Activated CD8-positive, alpha-beta memory T cell treated with anti-CD3 and anti-CD28 coated beads, Interleukin-2, amount 10 ng/mL, durations not matched to agents 7 days and 5 days (primary cell): ENCODE results near the gene TP73. TPM values are rescaled to one million over a fixed set of nuclear protein-coding genes. Genes with fewer than 3 reads are reported as not detected.
"Not testable (repeated sequence)": the region's sequence is repeated elsewhere in the genome, so short reads cannot be mapped to it uniquely, and the experiment has no call there.

Experiments used
- ATAC-seq: fragments of 150-1000 bp; cut with Tn5 transposase; one replicate; pipeline ENCODE4 v1.10.0; 2021; ENCODE audit warnings: moderate library complexity
- CTCF ChIA-PET: fragments of 350-600 bp; sonication (Branson Sonifier 250); formaldehyde crosslinking; loops from one replicate; lab custom pipeline; 2021; ENCODE audit warnings: antibody characterized with exemption; lab: Charles Lee
- DNase-seq: peaks from one replicate; pipeline ENCODE4 v3.0.0-alpha.2; 2020
- H3K27ac Mint-ChIP-seq: one replicate; pipeline ENCODE4 v1.8.0; 2021; ENCODE audit warnings: mild to moderate bottlenecking, mixed read lengths
- H3K27me3 Mint-ChIP-seq: one replicate; pipeline ENCODE4 v1.8.0; 2021; ENCODE audit warnings: mixed read lengths
- H3K36me3 Mint-ChIP-seq: one replicate; pipeline ENCODE4 v1.8.0; 2021; ENCODE audit warnings: mild to moderate bottlenecking, mixed read lengths
- H3K4me1 Mint-ChIP-seq: one replicate; pipeline ENCODE4 v1.8.0; 2021; ENCODE audit warnings: mixed read lengths
- H3K4me3 Mint-ChIP-seq: one replicate; pipeline ENCODE4 v1.8.0; 2021; ENCODE audit warnings: mild to moderate bottlenecking, moderate library complexity, mixed read lengths
- H3K9me3 Mint-ChIP-seq: one replicate; pipeline ENCODE4 v1.8.0; 2022; ENCODE audit warnings: low read depth, mixed read lengths
- total RNA-seq, 2 experiments: library from RNA; stranded (reverse); gene quantifications; one replicate each; pipeline ENCODE4 v1.2.3, GENCODE V29; 2021

Gene TP73
- total RNA-seq, 2 experiments from 2014 or later = 2.1 to 15.2 TPM

- H3K4me3 Mint-ChIP-seq = no peak overlapping the region
- ATAC-seq (no peak), DNase-seq (no peak)
- peaks cover 34% of the 10 kb centered on the region for H3K27me3 Mint-ChIP-seq
- no peaks in the 10 kb centered on the region for H3K36me3 Mint-ChIP-seq
- peaks cover 1% of the 10 kb centered on the region for H3K4me1 Mint-ChIP-seq
- H3K27ac Mint-ChIP-seq = no peak overlapping the region
- H3K9me3 Mint-ChIP-seq = no peaks in the 10 kb centered on the region
- CTCF ChIA-PET = no interaction called here
Measured at GRCh38 chr1:3610527-3611169, 41.7 kb upstream of the TP73 start.

GRCh38 chr1:3611170-3612019 lies 40.9 kb upstream of the TP73 start, which contains the start of gene MEGF6:
Gene MEGF6, minus strand, starts transcription at chr1:3611508. Its CDS starts 240 bp downstream, at chr1:3611268.
- CTCF ChIA-PET = no interaction called here
- Mint-ChIP-seq H3K27me3 (peaks cover 34% of the 10 kb centered on the region), H3K9me3 (no peaks in the 10 kb centered on the region), H3K36me3 (no peaks in the 10 kb centered on the region), H3K4me3 (no peak within 1 kb of the TSS), H3K27ac (no peak within 1 kb of the TSS), H3K4me1 (peaks cover 1% of the 10 kb centered on the region)
- DNase-seq (no peak), ATAC-seq (peak; percentile 67)

GRCh38 chr1:3612123-3612522 lies 40.2 kb upstream of the TP73 start:
- Mint-ChIP-seq H3K36me3 (no peaks in the 10 kb centered on the region), H3K27ac (no peak overlapping the region), H3K4me1 (peaks cover 1% of the 10 kb centered on the region), H3K9me3 (no peaks in the 10 kb centered on the region), H3K27me3 (peaks cover 34% of the 10 kb centered on the region), H3K4me3 (no peak overlapping the region)
- ATAC-seq = no peak
- DNase-seq = no peak
- CTCF ChIA-PET = no interaction called here

GRCh38 chr1:3614755-3615742 lies 37.3 kb upstream of the TP73 start:
- ATAC-seq = no peak

GRCh38 chr1:3616861-3617260 lies 35.5 kb upstream of the TP73 start:
- CTCF ChIA-PET = interaction anchor here (2.0 kb wide), 1 partner anchor 53 kb away, joined by 8 read pairs; no protein-coding TSS in a partner anchor
- Mint-ChIP-seq H3K4me1 (peaks cover 4% of the 10 kb centered on the region), H3K27me3 (peaks cover 22% of the 10 kb centered on the region), H3K36me3 (no peaks in the 10 kb centered on the region), H3K9me3 (no peaks in the 10 kb centered on the region), H3K4me3 (no peak overlapping the region), H3K27ac (no peak overlapping the region)
- no peak for ATAC-seq
- no peak for DNase-seq

More at GRCh38 chr1:3614755-3615742, 37.3 kb upstream of the TP73 start:
- Mint-ChIP-seq H3K27me3 (peaks cover 29% of the 10 kb centered on the region), H3K4me1 (peaks cover 5% of the 10 kb centered on the region), H3K27ac (no peak overlapping the region), H3K9me3 (no peaks in the 10 kb centered on the region), H3K4me3 (no peak overlapping the region), H3K36me3 (no peaks in the 10 kb centered on the region)
- no peak for DNase-seq
- CTCF ChIA-PET = interaction anchor here (0.8 to 2.0 kb wide), 9 partner anchors 9 to 162 kb away, joined by 3 to 8 read pairs (median 3); no protein-coding TSS in a partner anchor

GRCh38 chr1:3617806-3618345 lies 34.4 kb upstream of the TP73 start:
- H3K27ac Mint-ChIP-seq = no peak overlapping the region
- DNase-seq (no peak), ATAC-seq (no peak)
- no peaks in the 10 kb centered on the region for H3K9me3 Mint-ChIP-seq
- H3K27me3 Mint-ChIP-seq = peaks cover 15% of the 10 kb centered on the region
- peaks cover 4% of the 10 kb centered on the region for H3K4me1 Mint-ChIP-seq
- no peak overlapping the region for H3K4me3 Mint-ChIP-seq
- CTCF ChIA-PET = interaction anchor here (1.4 kb wide), 3 partner anchors 21 to 125 kb away, joined by 3 to 11 read pairs (median 6); no protein-coding TSS in a partner anchor
- no peaks in the 10 kb centered on the region for H3K36me3 Mint-ChIP-seq

GRCh38 chr1:3618531-3618880 lies 33.8 kb upstream of the TP73 start:
- peaks cover 10% of the 10 kb centered on the region for H3K27me3 Mint-ChIP-seq
- CTCF ChIA-PET = interaction anchor here (0.9 to 5.4 kb wide), 25 partner anchors 9 to 166 kb away, joined by 3 to 66 read pairs (median 5); partner anchors contain the start of gene WRAP73
- no peak for DNase-seq
- no peaks in the 10 kb centered on the region for H3K36me3 Mint-ChIP-seq
- no peak for ATAC-seq
- H3K4me3 Mint-ChIP-seq = no peak overlapping the region
- H3K27ac Mint-ChIP-seq = no peak overlapping the region
- peaks cover 9% of the 10 kb centered on the region for H3K4me1 Mint-ChIP-seq
- H3K9me3 Mint-ChIP-seq = no peaks in the 10 kb centered on the region

- no peaks in the 10 kb centered on the region for H3K9me3 Mint-ChIP-seq
- peak; percentile 78 for DNase-seq
- peaks cover 6% of the 10 kb centered on the region for H3K27me3 Mint-ChIP-seq
- CTCF ChIA-PET = interaction anchor here (0.7 to 5.4 kb wide), 27 partner anchors 10 to 166 kb away, joined by 3 to 66 read pairs (median 4); partner anchors contain the start of gene WRAP73
- no peak overlapping the region for H3K27ac Mint-ChIP-seq
- H3K4me3 Mint-ChIP-seq = no peak overlapping the region
- peaks cover 15% of the 10 kb centered on the region for H3K4me1 Mint-ChIP-seq
- no peaks in the 10 kb centered on the region for H3K36me3 Mint-ChIP-seq
- ATAC-seq = peak; percentile 87
Measured at GRCh38 chr1:3618881-3619671, 33.2 kb upstream of the TP73 start.

- Mint-ChIP-seq H3K4me3 (no peak overlapping the region), H3K36me3 (peaks cover 2% of the 10 kb centered on the region), H3K27ac (no peak overlapping the region), H3K9me3 (no peaks in the 10 kb centered on the region), H3K27me3 (no peaks in the 10 kb centered on the region), H3K4me1 (peaks cover 19% of the 10 kb centered on the region)
- DNase-seq (no peak), ATAC-seq (no peak)
- CTCF ChIA-PET = interaction anchor here (1.0 to 5.4 kb wide), 13 partner anchors 11 to 168 kb away, joined by 3 to 66 read pairs (median 5); no protein-coding TSS in a partner anchor
Measured at GRCh38 chr1:3620708-3621107, 31.6 kb upstream of the TP73 start.

GRCh38 chr1:3621151-3621671 lies 31.1 kb upstream of the TP73 start:
- not testable (repeated sequence) for H3K9me3 Mint-ChIP-seq, H3K27me3 Mint-ChIP-seq, H3K27ac Mint-ChIP-seq, ATAC-seq, H3K36me3 Mint-ChIP-seq, DNase-seq, H3K4me3 Mint-ChIP-seq
- peaks cover 22% of the 10 kb centered on the region for H3K4me1 Mint-ChIP-seq
- CTCF ChIA-PET = interaction anchor here (1.0 to 5.4 kb wide), 8 partner anchors 28 to 168 kb away, joined by 3 to 66 read pairs (median 5); no protein-coding TSS in a partner anchor

GRCh38 chr1:3622102-3622501 lies 30.2 kb upstream of the TP73 start:
- DNase-seq, ATAC-seq, H3K27ac Mint-ChIP-seq, H3K27me3 Mint-ChIP-seq, H3K4me3 Mint-ChIP-seq, H3K9me3 Mint-ChIP-seq, H3K36me3 Mint-ChIP-seq: not testable (repeated sequence)
- peaks cover 22% of the 10 kb centered on the region for H3K4me1 Mint-ChIP-seq
- CTCF ChIA-PET = interaction anchor here (1.1 to 5.4 kb wide), 6 partner anchors 27 to 169 kb away, joined by 3 to 66 read pairs (median 27); no protein-coding TSS in a partner anchor
